Breast epithelium (tissue), 4 donors: ENCODE data around the gene ASTL. TPM values are rescaled to one million over a fixed set of nuclear protein-coding genes. Genes with fewer than 3 reads are reported as not detected.

Source experiments
- DNase-seq, 2 donors: peaks; one replicate each; pipeline ENCODE4 v3.0.0-alpha.2; 2019; ENCODE audit warnings: low spot score in 2 of 2
- H3K27ac ChIP-seq, 2 donors: fragments of 200-600 bp; sonication (generic) in 1 of 2; one replicate each; pipeline ENCODE4 v1.5.1; 2016 to 2019; ENCODE audit warnings: mild to moderate bottlenecking in 1 of 2
- H3K27me3 ChIP-seq, 2 donors: fragments of 200-600 bp; sonication (generic) in 1 of 2; one replicate each; pipeline versions ENCODE4 v1.5.1 to v1.6.0; 2017 to 2019; ENCODE audit warnings: control low read depth in 1 of 2, mild to moderate bottlenecking in 1 of 2
- H3K36me3 ChIP-seq: fragments of 200-600 bp; one replicate; pipeline ENCODE4 v1.5.1; 2019
- H3K4me1 ChIP-seq, 2 donors: fragments of 200-600 bp; sonication (generic); one replicate each; pipeline ENCODE4 v1.5.1; 2016 to 2019; ENCODE audit warnings: control low read depth in 1 of 2
- H3K4me3 ChIP-seq, 3 donors: fragments of 200-600 bp; sonication (generic); 1 replicate in 2 of 3; 2 replicates in 1 of 3; pipeline ENCODE4 v1.5.1; 2016 to 2019; ENCODE audit warnings: mild to moderate bottlenecking in 3 of 3, moderate library complexity in 2 of 3
- H3K9me3 ChIP-seq, 2 donors: fragments of 200-600 bp; sonication (generic) in 1 of 2; one replicate each; pipeline ENCODE4 v1.5.1; 2016 to 2019; ENCODE audit warnings: control low read depth in 1 of 2
- CTCF ChIP-seq, 3 donors: fragments of 450-650 bp; IDR thresholded peaks; one replicate each; pipeline ENCODE4 v1.5.1; 2016 to 2017; ENCODE audit warnings: antibody characterized with exemption in 3 of 3, mild to moderate bottlenecking in 3 of 3, moderate library complexity in 3 of 3
- POLR2A ChIP-seq: fragments of 450-650 bp; IDR thresholded peaks from one replicate; pipeline ENCODE4 v1.6.1; 2016; ENCODE audit warnings: antibody characterized with exemption, mild to moderate bottlenecking, moderate library complexity
- POLR2AphosphoS5 ChIP-seq, 3 donors: sonication (generic); formaldehyde crosslinking; IDR thresholded peaks; one replicate each; pipeline ENCODE4 v1.6.1; 2017; ENCODE audit warnings: antibody characterized with exemption in 3 of 3
- intact Hi-C: fragments of 100-400 bp; cut with DNase I; formaldehyde crosslinking; loops from one replicate; pipeline ENCODE4 v1.15.1; 2023; ENCODE audit warnings: low total_unique reads
- total RNA-seq, 3 donors: library from RNA; depleted of rRNA; stranded (reverse); fragments of >200 nt; gene quantifications; one replicate each; pipeline ENCODE4 v1.1.0, GENCODE V29; 2016

Gene ASTL
- total RNA-seq, 3 donors from 2014 or later = 0.32 TPM; not detected in 2

- H3K9me3 ChIP-seq = peaks cover 0 to 17% of the 10 kb centered on the region in 2 donors
- H3K4me3 ChIP-seq = no peak overlapping the region
- H3K4me1 ChIP-seq = no peaks in the 10 kb centered on the region
- intact Hi-C loops = no loop called here
- H3K36me3 ChIP-seq = no peaks in the 10 kb centered on the region
- no peaks in the 10 kb centered on the region for H3K27me3 ChIP-seq
- no peak for TF ChIP-seq POLR2AphosphoS5 (IDR thresholded peaks at IDR 0.05)
- no peak for TF ChIP-seq POLR2A
- TF ChIP-seq CTCF (IDR thresholded peaks at IDR 0.05) = no peak
- H3K27ac ChIP-seq = no peak overlapping the region
- DNase-seq = no peak
These were observed 63.0 kb downstream of the ASTL start for GRCh38 chr2:96075199-96075771.

- H3K9me3 ChIP-seq = peaks cover 0 to 17% of the 10 kb centered on the region in 2 donors
- TF ChIP-seq POLR2A (no peak), POLR2AphosphoS5 (IDR thresholded peaks at IDR 0.05) (no peak), CTCF (IDR thresholded peaks at IDR 0.05) (no peak)
- H3K27ac ChIP-seq = no peak overlapping the region
- no peaks in the 10 kb centered on the region for H3K4me1 ChIP-seq
- no peaks in the 10 kb centered on the region for H3K27me3 ChIP-seq
- no peaks in the 10 kb centered on the region for H3K36me3 ChIP-seq
- no peak for DNase-seq
- intact Hi-C loops = no loop called here
- no peak overlapping the region for H3K4me3 ChIP-seq
These were observed 64.1 kb downstream of the ASTL start for GRCh38 chr2:96074156-96074555.

GRCh38 chr2:96073170-96073775 lies 65.0 kb downstream of the ASTL start:
- no peaks in the 10 kb centered on the region for H3K4me1 ChIP-seq
- no peaks in the 10 kb centered on the region for H3K27me3 ChIP-seq
- no peak overlapping the region for H3K27ac ChIP-seq
- H3K9me3 ChIP-seq = peaks cover 0 to 17% of the 10 kb centered on the region in 2 donors
- intact Hi-C loops = no loop called here
- H3K4me3 ChIP-seq = no peak overlapping the region
- no peak for DNase-seq
- no peak for TF ChIP-seq POLR2A
- TF ChIP-seq POLR2AphosphoS5 (IDR thresholded peaks at IDR 0.05) = no peak
- no peak for TF ChIP-seq CTCF (IDR thresholded peaks at IDR 0.05)
- no peaks in the 10 kb centered on the region for H3K36me3 ChIP-seq

Other genes starting within 250 kb of the ASTL start
- gene ANKRD36C, start 146.7 kb downstream of the ASTL start, total RNA-seq = 100 to 1,000 TPM in 1 of 3 donors, 10 to 100 TPM in 2; 54.7 to 407 (median 81.3) TPM
- gene GPAT2, start 103.6 kb downstream of the ASTL start, total RNA-seq = 10 to 100 TPM in 1 of 3 donors, 1 to 10 TPM in 2; 5.9 to 11.7 (median 8.8) TPM
- gene ADRA2B, start 21.9 kb downstream of the ASTL start, total RNA-seq = 1 to 10 TPM; 1.3 to 1.6 (median 1.4) TPM
- 10 to 100 TPM in 2 of 3 donors, 1 to 10 TPM in 1; 1.9 to 57.5 (median 12.8) TPM for gene DUSP2, start 6.9 kb upstream of the ASTL start, total RNA-seq
- gene STARD7, start 70.3 kb upstream of the ASTL start, total RNA-seq = 100 to 1,000 TPM in 1 of 3 donors, 10 to 100 TPM in 2; 84.9 to 133 (median 96.3) TPM
- gene TMEM127, start 127.5 kb upstream of the ASTL start, total RNA-seq = 10 to 100 TPM; 31.1 to 44.5 (median 35.2) TPM
- gene CIAO1, start 127.7 kb upstream of the ASTL start, total RNA-seq = 100 to 1,000 TPM; 119 to 131 (median 127) TPM
- gene SNRNP200, start 167.0 kb upstream of the ASTL start, total RNA-seq = 100 to 1,000 TPM in 2 of 3 donors, 10 to 100 TPM in 1; 99.4 to 111 (median 109) TPM
- 10 to 100 TPM in 1 of 3 donors, 1 to 10 TPM in 1, under 1 TPM in 1; 0.64 to 11.1 (median 6.9) TPM for gene ITPRIPL1, start 186.8 kb upstream of the ASTL start, total RNA-seq
- gene NCAPH, start 197.3 kb upstream of the ASTL start, total RNA-seq = 1 to 10 TPM in 1 of 3 donors, under 1 TPM in 2; 0.44 to 2.6 (median 0.66) TPM